Natural killer cell (primary cell): ENCODE data around the gene TRUB2. TPM values are rescaled to one million over a fixed set of nuclear protein-coding genes. Genes with fewer than 3 reads are reported as not detected.
A peak's percentile ranks its signal among the peaks of the same experiment; 100 is the strongest.

Source experiments
- ATAC-seq, 3 donors: fragments of 150-1000 bp in 2 of 3; fragments of 200-7000 bp in 1 of 3; cut with Tn5 transposase; 1 replicate in 1 of 3; 2 replicates in 2 of 3; pipeline ENCODE4 v1.10.0; 2021; ENCODE audit warnings: mild to moderate bottlenecking in 2 of 3, moderate library complexity in 2 of 3
- DNase-seq, 2 donors: peaks; one replicate each; pipeline versions ENCODE4 v3.0.0 to v3.0.0-alpha.2; 2013 to 2021; ENCODE audit warnings: mixed read lengths in 1 of 2
- H3K27ac ChIP-seq: one replicate; pipeline ENCODE4 v1.5.1; 2013; ENCODE audit warnings: mild to moderate bottlenecking, low read length
- H3K27me3 ChIP-seq: one replicate; pipeline ENCODE4 v1.6.1; 2013; ENCODE audit warnings: low read length; ENCODE audit not compliant: control insufficient read depth, insufficient read depth
- H3K36me3 ChIP-seq: one replicate; pipeline ENCODE4 v1.6.1; 2013; ENCODE audit warnings: low read length; ENCODE audit not compliant: control insufficient read depth, insufficient read depth
- H3K4me1 ChIP-seq: one replicate; pipeline ENCODE4 v1.6.1; 2013; ENCODE audit warnings: low read length; ENCODE audit not compliant: control insufficient read depth, insufficient read depth
- H3K4me3 ChIP-seq: one replicate; pipeline ENCODE4 v1.5.1; 2013; ENCODE audit warnings: low read length
- H3K9me3 ChIP-seq: one replicate; pipeline ENCODE4 v1.6.1; 2013; ENCODE audit warnings: low read length; ENCODE audit not compliant: control insufficient read depth, insufficient read depth
- H3K27ac Mint-ChIP-seq, 2 donors: one replicate each; pipeline ENCODE4 v1.8.0; 2022; ENCODE audit warnings: mild to moderate bottlenecking in 2 of 2, mixed read lengths in 2 of 2, moderate library complexity in 1 of 2
- H3K27me3 Mint-ChIP-seq, 2 donors: one replicate each; pipeline ENCODE4 v1.8.0; 2022; ENCODE audit warnings: low read depth in 2 of 2, mixed read lengths in 2 of 2
- H3K36me3 Mint-ChIP-seq: one replicate; pipeline ENCODE4 v1.8.0; 2022; ENCODE audit warnings: mixed read lengths
- H3K4me1 Mint-ChIP-seq, 2 donors: one replicate each; pipeline ENCODE4 v1.8.0; 2022; ENCODE audit warnings: mixed read lengths in 2 of 2
- H3K4me3 Mint-ChIP-seq: one replicate; pipeline ENCODE4 v1.8.0; 2022; ENCODE audit warnings: mild to moderate bottlenecking, moderate library complexity, mixed read lengths
- H3K9me3 Mint-ChIP-seq, 2 donors: one replicate each; pipeline ENCODE4 v1.8.0; 2022; ENCODE audit warnings: mixed read lengths in 2 of 2
- CTCF ChIP-seq: fragments of 200-600 bp; IDR thresholded peaks from one replicate; pipeline ENCODE4 v1.8.0; 2022; ENCODE audit warnings: antibody characterized with exemption
- WGBS: methylation state at CpG from one replicate; pipeline ENCODE4 v1.1.7; 2013; ENCODE audit warnings: missing lambda C conversion rate; ENCODE audit not compliant: insufficient coverage; 5-methylcytosine and 5-hydroxymethylcytosine counted together
- intact Hi-C: fragments of 100-400 bp; cut with micrococcal nuclease; formaldehyde crosslinking; loops from one replicate; pipeline ENCODE4 v1.14.2; 2022
- total RNA-seq, 4 donors: library from RNA; stranded (reverse); fragments of 120-200 nt in 1 of 4; gene quantifications; one replicate each; pipeline versions ENCODE4 v1.2.3 to v1.2.4, GENCODE V29; 2013 to 2022

The TRUB2 gene
- total RNA-seq, 3 donors from 2014 or later (not counting 1 experiment from before 2014, with no cell fraction given), result 8.8 to 12.0 (median 11.3) TPM

- no peaks in the 10 kb centered on the region for H3K9me3 Mint-ChIP-seq
- no peak for TF ChIP-seq CTCF
- no peaks in the 10 kb centered on the region for H3K36me3 Mint-ChIP-seq
- H3K27ac ChIP-seq, result no peak overlapping the region
- WGBS, result 57% methylated on average over 2 of the region's 4 CpGs
- no peaks in the 10 kb centered on the region for H3K9me3 ChIP-seq
- peaks cover 16% of the 10 kb centered on the region for H3K4me1 ChIP-seq
- intact Hi-C loops, result no loop called here
- no peak overlapping the region for H3K4me3 Mint-ChIP-seq
- no peak for ATAC-seq
- no peaks in the 10 kb centered on the region for H3K27me3 ChIP-seq
- H3K36me3 ChIP-seq, result no peaks in the 10 kb centered on the region
- peak overlapping the region in 1 of 2 donors; percentile 52 for H3K27ac Mint-ChIP-seq
- no peaks in the 10 kb centered on the region for H3K27me3 Mint-ChIP-seq
- no peak overlapping the region for H3K4me3 ChIP-seq
- DNase-seq, result no peak
- no peaks in the 10 kb centered on the region for H3K4me1 Mint-ChIP-seq
These were observed 28.1 kb downstream of the TRUB2 start for GRCh38 chr9:128294142-128294541.

GRCh38 chr9:128293091-128293490 is 29.2 kb downstream of the TRUB2 start:
- intact Hi-C loops, result no loop called here
- no peak for ATAC-seq
- 75% methylated on average over 4 of the region's 4 CpGs for WGBS
- no peaks in the 10 kb centered on the region for H3K9me3 Mint-ChIP-seq
- peaks cover 2% of the 10 kb centered on the region for H3K36me3 ChIP-seq
- TF ChIP-seq CTCF, result no peak
- no peaks in the 10 kb centered on the region for H3K36me3 Mint-ChIP-seq
- no peak overlapping the region for H3K27ac ChIP-seq
- H3K4me1 ChIP-seq, result peaks cover 16% of the 10 kb centered on the region
- H3K4me3 Mint-ChIP-seq, result no peak overlapping the region
- no peak overlapping the region for H3K27ac Mint-ChIP-seq
- DNase-seq, result no peak
- H3K9me3 ChIP-seq, result no peaks in the 10 kb centered on the region
- H3K27me3 Mint-ChIP-seq, result no peaks in the 10 kb centered on the region
- no peak overlapping the region for H3K4me3 ChIP-seq
- no peaks in the 10 kb centered on the region for H3K4me1 Mint-ChIP-seq
- no peaks in the 10 kb centered on the region for H3K27me3 ChIP-seq

GRCh38 chr9:128292009-128292408 is 30.2 kb downstream of the TRUB2 start:
- H3K36me3 ChIP-seq, result peaks cover 2% of the 10 kb centered on the region
- no peak overlapping the region for H3K4me3 ChIP-seq
- H3K4me1 Mint-ChIP-seq, result no peaks in the 10 kb centered on the region
- no peaks in the 10 kb centered on the region for H3K27me3 Mint-ChIP-seq
- no peaks in the 10 kb centered on the region for H3K9me3 Mint-ChIP-seq
- H3K27ac ChIP-seq, result no peak overlapping the region
- H3K27me3 ChIP-seq, result no peaks in the 10 kb centered on the region
- no peaks in the 10 kb centered on the region for H3K9me3 ChIP-seq
- H3K36me3 Mint-ChIP-seq, result no peaks in the 10 kb centered on the region
- H3K27ac Mint-ChIP-seq, result no peak overlapping the region
- peaks cover 16% of the 10 kb centered on the region for H3K4me1 ChIP-seq
- TF ChIP-seq CTCF, result no peak
- no peak for ATAC-seq
- intact Hi-C loops, result no loop called here
- DNase-seq, result no peak
- 92% methylated on average over 2 of the region's 3 CpGs for WGBS
- no peak overlapping the region for H3K4me3 Mint-ChIP-seq

GRCh38 chr9:128288273-128289004 is 33.8 kb downstream of the TRUB2 start:
- Histone ChIP-seq H3K27ac (no peak overlapping the region), H3K36me3 (peaks cover 2% of the 10 kb centered on the region), H3K27me3 (no peaks in the 10 kb centered on the region), H3K9me3 (no peaks in the 10 kb centered on the region), H3K4me1 (no peaks in the 10 kb centered on the region), H3K4me3 (no peak overlapping the region)
- Mint-ChIP-seq H3K27ac (peak overlapping the region in 1 of 2 donors; percentile 6), H3K4me3 (no peak overlapping the region), H3K27me3 (no peaks in the 10 kb centered on the region), H3K36me3 (no peaks in the 10 kb centered on the region), H3K4me1 (no peaks in the 10 kb centered on the region), H3K9me3 (no peaks in the 10 kb centered on the region)
- ATAC-seq (peak in 1 of 3 donors; percentile 27), DNase-seq (no peak)
- intact Hi-C loops, result no loop called here
- no peak for TF ChIP-seq CTCF
- WGBS, result 89% methylated on average over 11 of the region's 11 CpGs
